Vagina (tissue), 2 donors: ENCODE data around the gene ADK. TPM values are rescaled to one million over a fixed set of nuclear protein-coding genes. Genes with fewer than 3 reads are reported as not detected.
A peak's percentile ranks its signal among the peaks of the same experiment; 100 is the strongest.

ENCODE experiments used
- DNase-seq, 2 donors: peaks; one replicate each; pipeline ENCODE4 v3.0.0-alpha.2; 2017; ENCODE audit errors: extremely low spot score in 2 of 2
- H3K27ac ChIP-seq: fragments of 200-600 bp; sonication (generic); one replicate; pipeline ENCODE4 v1.5.1; 2019
- H3K27me3 ChIP-seq: fragments of 200-600 bp; sonication (generic); one replicate; pipeline ENCODE4 v1.5.1; 2019
- H3K36me3 ChIP-seq, 2 donors: fragments of 200-600 bp; sonication (generic); one replicate each; pipeline ENCODE4 v1.5.1; 2017 to 2019
- H3K4me1 ChIP-seq: fragments of 200-600 bp; sonication (generic); one replicate; pipeline ENCODE4 v1.5.1; 2019
- H3K4me3 ChIP-seq, 2 donors: fragments of 200-600 bp; sonication (generic); 1 replicate in 1 of 2; 2 replicates in 1 of 2; pipeline ENCODE4 v1.5.1; 2016 to 2019
- H3K9me3 ChIP-seq: fragments of 200-600 bp; sonication (generic); one replicate; pipeline ENCODE4 v1.5.1; 2019
- POLR2A ChIP-seq, 2 donors: fragments of 450-650 bp; IDR thresholded peaks; one replicate each; pipeline ENCODE4 v1.6.1; 2017; ENCODE audit warnings: antibody characterized with exemption in 2 of 2, mild to moderate bottlenecking in 2 of 2, moderate library complexity in 2 of 2
- POLR2AphosphoS5 ChIP-seq, 2 donors: sonication (generic); formaldehyde crosslinking; IDR thresholded peaks; one replicate each; pipeline ENCODE4 v1.9.0; 2017; ENCODE audit warnings: antibody characterized with exemption in 2 of 2, mild to moderate bottlenecking in 2 of 2, low read depth in 1 of 2; ENCODE audit not compliant: insufficient read depth in 1 of 2
- intact Hi-C: fragments of 100-400 bp; cut with DNase I; formaldehyde crosslinking; loops from one replicate; pipeline ENCODE4 v1.15.1; 2023
- total RNA-seq: library from RNA; depleted of rRNA; stranded (reverse); fragments of >200 nt; gene quantifications from one replicate; pipeline ENCODE4 v1.2.3, GENCODE V29; 2016
- TF ChIP-seq, protein P1 (sequence below), 3 experiments: fragments of 450-650 bp in 2 of 3; fragments of 200-600 bp in 1 of 3; sonication (generic) in 1 of 3; IDR thresholded peaks; one replicate each; pipeline ENCODE4 v1.5.1; 2017 to 2019; ENCODE audit warnings: antibody characterized with exemption in 3 of 3, mild to moderate bottlenecking in 2 of 3, moderate library complexity in 2 of 3

Gene ADK
- total RNA-seq, 1 donor from 2014 or later: 46.2 TPM

DNA sequence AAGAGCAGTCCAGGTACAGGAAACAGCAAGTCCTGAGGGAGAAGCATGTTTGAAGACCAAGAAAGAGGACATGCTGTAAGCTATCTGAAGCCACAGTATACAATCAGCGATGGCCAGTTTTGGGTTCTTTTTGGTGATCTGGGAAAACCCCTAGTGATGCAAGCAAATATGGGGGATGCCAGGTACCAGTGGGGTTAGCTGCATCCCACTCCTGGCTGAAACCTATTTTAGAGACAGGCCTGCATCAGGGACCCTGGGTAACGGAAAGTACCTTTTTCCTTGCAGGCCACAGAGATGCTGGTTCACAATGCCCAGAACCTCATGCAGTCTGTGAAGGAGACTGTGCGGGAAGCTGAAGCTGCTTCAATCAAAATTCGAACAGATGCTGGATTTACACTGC, 33.3 kb upstream of the ADK start:
- peaks cover 9% of the 10 kb centered on the region for H3K4me1 ChIP-seq
- intact Hi-C loops: no loop called here
- no peak overlapping the region for H3K4me3 ChIP-seq
- no peak overlapping the region for H3K27ac ChIP-seq
- DNase-seq: no peak
- no peaks in the 10 kb centered on the region for H3K9me3 ChIP-seq
- TF ChIP-seq, protein P1, sequence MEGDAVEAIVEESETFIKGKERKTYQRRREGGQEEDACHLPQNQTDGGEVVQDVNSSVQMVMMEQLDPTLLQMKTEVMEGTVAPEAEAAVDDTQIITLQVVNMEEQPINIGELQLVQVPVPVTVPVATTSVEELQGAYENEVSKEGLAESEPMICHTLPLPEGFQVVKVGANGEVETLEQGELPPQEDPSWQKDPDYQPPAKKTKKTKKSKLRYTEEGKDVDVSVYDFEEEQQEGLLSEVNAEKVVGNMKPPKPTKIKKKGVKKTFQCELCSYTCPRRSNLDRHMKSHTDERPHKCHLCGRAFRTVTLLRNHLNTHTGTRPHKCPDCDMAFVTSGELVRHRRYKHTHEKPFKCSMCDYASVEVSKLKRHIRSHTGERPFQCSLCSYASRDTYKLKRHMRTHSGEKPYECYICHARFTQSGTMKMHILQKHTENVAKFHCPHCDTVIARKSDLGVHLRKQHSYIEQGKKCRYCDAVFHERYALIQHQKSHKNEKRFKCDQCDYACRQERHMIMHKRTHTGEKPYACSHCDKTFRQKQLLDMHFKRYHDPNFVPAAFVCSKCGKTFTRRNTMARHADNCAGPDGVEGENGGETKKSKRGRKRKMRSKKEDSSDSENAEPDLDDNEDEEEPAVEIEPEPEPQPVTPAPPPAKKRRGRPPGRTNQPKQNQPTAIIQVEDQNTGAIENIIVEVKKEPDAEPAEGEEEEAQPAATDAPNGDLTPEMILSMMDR (IDR thresholded peaks at IDR 0.05): no peak
- no peak for TF ChIP-seq POLR2AphosphoS5 (IDR thresholded peaks at IDR 0.05; ENCODE audit: insufficient read depth in 1 of 2, low read depth in 1 of 2)
- TF ChIP-seq POLR2A (IDR thresholded peaks at IDR 0.05): no peak
- peaks cover 0 to 59% of the 10 kb centered on the region in 2 donors for H3K36me3 ChIP-seq
- H3K27me3 ChIP-seq: no peaks in the 10 kb centered on the region

DNA sequence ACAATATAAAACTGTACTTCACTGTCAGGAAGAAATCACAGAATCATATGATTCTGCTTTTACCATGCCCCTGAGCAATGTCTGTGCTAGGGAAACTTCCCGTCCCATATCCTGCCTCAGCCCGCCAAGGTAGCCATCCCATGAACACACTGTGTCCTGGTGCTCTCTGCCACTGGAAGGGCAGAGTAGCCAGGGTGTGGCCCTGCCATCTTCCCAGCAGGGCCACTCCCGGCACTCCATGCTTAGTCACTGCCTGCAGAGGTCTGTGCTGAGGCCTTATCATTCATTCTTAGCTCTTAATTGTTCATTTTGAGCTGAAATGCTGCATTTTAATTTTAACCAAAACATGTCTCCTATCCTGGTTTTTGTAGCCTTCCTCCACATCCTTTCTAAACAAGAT, 32.2 kb upstream of the ADK start:
- TF ChIP-seq POLR2AphosphoS5 (IDR thresholded peaks at IDR 0.05; ENCODE audit: insufficient read depth in 1 of 2, low read depth in 1 of 2) (peak in 1 of 2 donors; percentile 15), POLR2A (IDR thresholded peaks at IDR 0.05) (no peak)
- TF ChIP-seq, protein P1 (IDR thresholded peaks at IDR 0.05): no peak
- Histone ChIP-seq H3K27me3 (no peaks in the 10 kb centered on the region), H3K4me3 (no peak overlapping the region), H3K9me3 (no peaks in the 10 kb centered on the region), H3K27ac (no peak overlapping the region), H3K4me1 (peaks cover 9% of the 10 kb centered on the region), H3K36me3 (peaks cover 0 to 67% of the 10 kb centered on the region in 2 donors)
- intact Hi-C loops: no loop called here
- DNase-seq: no peak

DNA sequence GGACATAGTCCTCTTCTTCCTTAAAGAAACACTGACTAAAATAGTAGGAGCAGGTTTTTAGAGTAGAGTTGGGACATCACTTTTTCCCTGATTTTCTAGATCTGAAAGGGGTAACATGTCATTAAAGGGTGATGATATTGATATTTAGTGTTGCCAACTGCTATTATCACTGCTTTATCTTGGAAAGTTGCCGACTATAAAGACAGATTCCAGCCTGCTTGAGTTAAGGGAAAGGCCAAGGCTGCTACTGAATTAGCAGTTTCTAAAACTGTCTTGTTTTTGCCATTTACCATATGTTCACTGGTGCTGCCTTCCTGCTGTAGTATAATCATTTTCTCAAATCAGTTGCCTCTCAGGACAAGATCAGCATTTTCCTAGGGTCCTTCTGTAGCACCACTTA, 30.1 kb upstream of the ADK start:
- H3K27me3 ChIP-seq: no peaks in the 10 kb centered on the region
- intact Hi-C loops: no loop called here
- TF ChIP-seq POLR2A (IDR thresholded peaks at IDR 0.05) (no peak), POLR2AphosphoS5 (IDR thresholded peaks at IDR 0.05; ENCODE audit: insufficient read depth in 1 of 2, low read depth in 1 of 2) (no peak)
- TF ChIP-seq, protein P1 (IDR thresholded peaks at IDR 0.05): no peak
- H3K4me1 ChIP-seq: peaks cover 9% of the 10 kb centered on the region
- peaks cover 0 to 67% of the 10 kb centered on the region in 2 donors for H3K36me3 ChIP-seq
- DNase-seq: no peak
- no peaks in the 10 kb centered on the region for H3K9me3 ChIP-seq
- H3K27ac ChIP-seq: no peak overlapping the region
- no peak overlapping the region for H3K4me3 ChIP-seq

GRCh38 chr10:74121368-74121767, 29.7 kb upstream of the ADK start:
- intact Hi-C loops: no loop called here
- peaks cover 0 to 67% of the 10 kb centered on the region in 2 donors for H3K36me3 ChIP-seq
- H3K9me3 ChIP-seq: no peaks in the 10 kb centered on the region
- DNase-seq: no peak
- no peak for TF ChIP-seq POLR2A (IDR thresholded peaks at IDR 0.05)
- TF ChIP-seq, protein P1 (IDR thresholded peaks at IDR 0.05): no peak
- TF ChIP-seq POLR2AphosphoS5 (IDR thresholded peaks at IDR 0.05; ENCODE audit: insufficient read depth in 1 of 2, low read depth in 1 of 2): no peak
- H3K4me3 ChIP-seq: no peak overlapping the region
- peaks cover 9% of the 10 kb centered on the region for H3K4me1 ChIP-seq
- no peaks in the 10 kb centered on the region for H3K27me3 ChIP-seq
- no peak overlapping the region for H3K27ac ChIP-seq

DNA sequence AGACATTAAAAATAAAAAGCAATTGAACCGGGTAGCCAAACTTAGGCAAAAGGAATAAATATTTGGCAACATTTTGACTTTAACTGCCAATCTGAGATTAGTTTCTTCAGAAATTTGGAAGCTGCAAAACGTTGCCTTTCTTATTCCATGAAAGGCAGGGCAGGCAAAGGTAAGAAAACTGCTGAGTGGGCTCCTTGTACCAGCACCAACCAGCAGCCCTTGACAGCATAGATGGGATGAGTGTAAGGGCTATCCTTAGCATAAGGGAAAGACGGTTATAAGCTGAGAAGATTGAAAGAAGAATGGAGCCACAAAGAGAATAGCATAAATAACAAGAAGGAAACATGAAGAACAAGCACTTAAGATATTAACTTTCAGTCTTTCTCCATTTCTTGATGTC, 29.0 kb upstream of the ADK start:
- H3K4me3 ChIP-seq: no peak overlapping the region
- no peaks in the 10 kb centered on the region for H3K9me3 ChIP-seq
- TF ChIP-seq, protein P1 (IDR thresholded peaks at IDR 0.05): no peak
- no peak for TF ChIP-seq POLR2A (IDR thresholded peaks at IDR 0.05)
- TF ChIP-seq POLR2AphosphoS5 (IDR thresholded peaks at IDR 0.05; ENCODE audit: insufficient read depth in 1 of 2, low read depth in 1 of 2): no peak
- H3K4me1 ChIP-seq: peaks cover 9% of the 10 kb centered on the region
- H3K36me3 ChIP-seq: peaks cover 0 to 68% of the 10 kb centered on the region in 2 donors
- DNase-seq: no peak
- no peak overlapping the region for H3K27ac ChIP-seq
- H3K27me3 ChIP-seq: no peaks in the 10 kb centered on the region
- intact Hi-C loops: no loop called here
